ENCODE measurements around the gene HMG20B. TPM values are rescaled to one million over a fixed set of nuclear protein-coding genes. Genes with fewer than 3 reads are reported as not detected.

HMG20B gene

Small RNAs within 50 kb of the gene (small RNA-seq; reads per million reads assigned to genes)
- gene AC005786.1 (ENCODE audit: low read depth), result not detected

All from mesenchymal stem cell (in vitro differentiated cells and primary cell).